HUDEP-2 (cell line): ENCODE data around the gene SPTAN1.

Source experiments
- DNase-seq, 76 experiments: peaks; one replicate each; lab custom pipeline; 2025; ENCODE audit not compliant: unreplicated experiment in 76 of 76; lab: John Stamatoyannopoulos, UW

The SPTAN1 gene

DNA sequence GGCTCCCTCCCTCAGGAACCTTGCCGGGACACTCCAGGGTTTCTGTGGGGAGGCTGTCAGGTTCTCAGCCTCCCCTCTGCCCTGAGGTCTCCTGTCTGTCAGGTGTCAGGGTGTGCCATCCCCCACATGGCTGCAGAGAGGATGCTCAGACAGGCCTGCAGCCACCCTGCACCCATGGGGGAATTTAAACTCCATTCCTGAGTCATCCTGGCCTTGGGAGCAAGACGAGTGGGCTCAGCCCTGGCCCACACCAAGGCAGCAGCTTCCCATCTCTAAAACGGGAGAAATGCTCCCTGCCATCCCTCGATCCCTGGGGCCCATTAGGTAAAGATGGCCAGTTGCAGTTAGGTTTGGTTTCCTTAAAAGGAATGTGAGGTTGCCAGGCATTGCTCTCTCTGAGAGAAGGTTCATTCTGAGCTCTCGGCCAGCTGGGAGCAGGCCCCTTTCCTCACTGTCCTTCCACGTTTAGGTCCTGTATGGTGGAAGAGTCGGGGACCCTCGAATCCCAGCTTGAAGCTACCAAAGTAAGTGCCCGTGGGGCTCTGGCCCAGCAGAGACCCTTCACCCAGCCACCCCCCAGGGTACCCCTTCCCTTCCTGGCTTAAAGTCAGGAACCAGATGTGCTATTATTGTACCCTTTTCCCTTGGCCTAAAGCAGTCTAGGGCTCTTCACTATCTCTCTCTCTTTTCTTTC is 77.6 kb downstream of the SPTAN1 start:
- DNase-seq: no peak

DNA sequence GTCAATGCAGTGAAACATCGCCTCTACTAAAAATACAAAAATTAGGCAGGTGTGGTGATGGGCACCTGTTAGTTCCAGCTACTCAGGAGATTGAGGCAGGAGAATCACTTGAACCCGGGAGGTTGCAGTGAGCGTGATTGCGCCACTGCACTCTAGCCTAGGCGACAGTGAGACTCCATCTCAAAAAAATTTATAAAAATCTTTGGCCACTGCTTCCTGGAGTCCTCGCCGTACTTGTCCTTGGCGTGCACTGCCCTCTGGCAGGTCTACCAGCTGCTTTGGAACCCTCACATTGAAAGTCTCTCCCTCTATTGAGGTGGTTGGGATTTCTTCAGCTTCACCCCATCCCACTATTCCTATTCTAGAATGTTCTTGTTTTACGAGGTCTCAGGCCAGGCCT is 79.2 kb downstream of the SPTAN1 start:
- DNase-seq: no peak

DNA sequence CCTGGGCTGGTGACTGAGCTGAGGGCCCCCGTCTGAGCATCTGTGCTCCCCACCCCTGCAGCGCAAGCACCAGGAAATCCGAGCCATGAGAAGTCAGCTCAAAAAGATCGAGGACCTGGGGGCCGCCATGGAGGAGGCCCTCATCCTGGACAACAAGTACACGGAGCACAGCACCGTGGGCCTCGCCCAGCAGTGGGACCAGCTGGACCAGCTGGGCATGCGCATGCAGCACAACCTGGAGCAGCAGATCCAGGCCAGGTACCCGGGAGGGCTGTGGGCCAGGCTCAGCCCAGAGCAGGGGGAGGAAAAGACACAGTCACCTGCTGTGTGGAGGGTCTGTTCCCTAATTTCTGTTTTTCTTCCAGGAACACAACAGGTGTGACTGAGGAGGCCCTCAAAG is 79.7 kb downstream of the SPTAN1 start:
- no peak for DNase-seq

DNA sequence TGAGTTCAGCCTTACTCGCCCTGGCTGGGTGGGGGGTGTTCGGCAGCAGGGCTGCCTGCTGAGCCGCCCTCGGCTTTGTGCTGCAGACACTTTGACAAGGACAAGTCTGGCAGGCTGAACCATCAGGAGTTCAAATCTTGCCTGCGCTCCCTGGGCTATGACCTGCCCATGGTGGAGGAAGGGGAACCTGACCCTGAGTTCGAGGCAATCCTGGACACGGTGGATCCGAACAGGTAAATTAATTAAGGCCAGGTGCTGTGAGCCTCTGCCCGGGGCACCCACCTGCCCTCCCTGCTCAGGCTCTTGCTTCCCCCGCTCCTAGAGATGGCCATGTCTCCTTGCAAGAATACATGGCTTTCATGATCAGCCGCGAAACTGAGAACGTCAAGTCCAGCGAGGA is 80.1 kb downstream of the SPTAN1 start:
- DNase-seq: no peak

DNA sequence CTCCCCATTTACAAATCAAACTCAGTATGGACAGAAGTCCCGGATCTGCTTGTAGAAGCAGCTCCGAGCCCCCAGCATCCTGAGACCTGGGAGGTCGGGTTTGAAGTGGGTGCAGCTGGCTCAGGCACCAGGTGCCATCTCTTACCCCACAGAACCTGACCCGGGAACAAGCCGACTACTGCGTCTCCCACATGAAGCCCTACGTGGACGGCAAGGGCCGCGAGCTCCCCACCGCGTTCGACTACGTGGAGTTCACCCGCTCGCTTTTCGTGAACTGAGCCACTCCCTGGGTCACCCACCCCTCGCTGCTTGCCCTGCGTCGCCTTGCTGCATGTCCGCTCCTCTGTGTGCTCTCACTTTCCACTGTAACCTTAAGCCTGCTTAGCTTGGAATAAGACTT is 80.7 kb downstream of the SPTAN1 start:
- DNase-seq: no peak

DNA sequence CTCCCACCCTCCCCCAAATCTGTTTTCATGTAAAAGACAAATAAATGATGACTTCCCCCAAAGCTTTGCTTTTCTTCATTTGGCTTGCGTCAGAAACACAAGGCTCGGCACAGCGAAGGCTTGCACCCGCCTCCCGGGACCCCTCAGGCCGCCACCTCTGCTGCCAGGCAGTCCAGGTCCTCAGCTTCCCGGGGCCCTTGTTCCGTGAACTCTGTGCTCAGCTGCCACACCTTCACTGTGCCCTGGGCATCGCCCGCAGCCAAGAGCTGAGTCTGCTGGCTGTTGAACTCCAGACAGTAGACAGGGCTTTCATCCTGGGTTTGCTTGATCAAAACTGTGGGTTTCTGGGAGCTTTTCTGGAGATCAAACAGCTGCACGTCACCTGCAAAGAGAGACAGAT is 81.2 kb downstream of the SPTAN1 start:
- DNase-seq: no peak

DNA sequence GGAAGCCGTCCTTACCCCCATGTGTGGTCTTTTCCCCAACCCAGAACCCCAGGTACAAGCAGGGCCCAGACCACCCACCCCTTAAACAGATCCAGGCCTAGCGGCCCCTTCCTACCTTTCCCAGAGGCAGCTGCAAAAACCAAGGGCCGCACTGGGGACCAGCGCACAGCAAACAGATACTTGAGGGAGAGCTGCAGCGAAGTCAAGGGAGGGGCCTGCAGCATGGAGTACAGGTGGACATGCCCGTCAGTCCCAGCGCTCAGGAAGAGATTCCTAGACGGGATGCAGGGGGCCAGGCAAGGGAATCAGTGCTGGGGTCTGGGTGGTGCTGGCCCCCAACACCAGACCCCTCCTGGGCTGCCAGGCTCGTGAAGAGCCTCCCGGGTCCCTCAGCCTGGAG is 81.7 kb downstream of the SPTAN1 start:
- DNase-seq: no peak

DNA sequence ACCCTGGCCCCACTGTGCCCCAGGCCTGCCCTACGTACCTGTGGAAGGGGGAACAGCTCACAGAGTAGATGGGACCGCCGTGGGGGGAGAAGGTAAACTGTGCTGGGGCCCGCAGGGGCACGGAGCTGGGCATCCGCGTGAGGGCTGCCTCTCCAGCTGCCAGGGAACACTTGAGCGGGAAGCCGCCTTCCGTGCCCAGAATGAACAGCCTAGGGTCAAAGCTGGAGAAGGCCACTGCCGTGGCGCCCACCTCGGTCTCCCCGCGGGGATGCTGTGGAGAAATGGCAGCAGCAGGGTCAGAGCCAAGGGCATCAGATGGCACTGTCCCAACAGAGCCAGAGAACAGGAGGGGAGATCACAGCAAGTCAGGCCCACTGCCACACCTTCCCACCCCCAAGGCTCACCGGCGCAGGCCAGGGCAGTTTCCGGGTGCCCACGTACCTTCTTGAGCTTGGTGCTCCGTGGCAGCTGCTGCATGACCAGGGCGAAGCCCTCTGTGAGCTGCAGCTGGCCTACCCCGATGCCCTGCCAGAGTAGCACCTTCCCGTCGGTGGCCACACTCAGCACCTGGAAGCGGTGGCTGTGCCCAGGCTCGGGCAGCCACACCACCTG is 82.4 kb downstream of the SPTAN1 start:
- DNase-seq: no peak

DNA sequence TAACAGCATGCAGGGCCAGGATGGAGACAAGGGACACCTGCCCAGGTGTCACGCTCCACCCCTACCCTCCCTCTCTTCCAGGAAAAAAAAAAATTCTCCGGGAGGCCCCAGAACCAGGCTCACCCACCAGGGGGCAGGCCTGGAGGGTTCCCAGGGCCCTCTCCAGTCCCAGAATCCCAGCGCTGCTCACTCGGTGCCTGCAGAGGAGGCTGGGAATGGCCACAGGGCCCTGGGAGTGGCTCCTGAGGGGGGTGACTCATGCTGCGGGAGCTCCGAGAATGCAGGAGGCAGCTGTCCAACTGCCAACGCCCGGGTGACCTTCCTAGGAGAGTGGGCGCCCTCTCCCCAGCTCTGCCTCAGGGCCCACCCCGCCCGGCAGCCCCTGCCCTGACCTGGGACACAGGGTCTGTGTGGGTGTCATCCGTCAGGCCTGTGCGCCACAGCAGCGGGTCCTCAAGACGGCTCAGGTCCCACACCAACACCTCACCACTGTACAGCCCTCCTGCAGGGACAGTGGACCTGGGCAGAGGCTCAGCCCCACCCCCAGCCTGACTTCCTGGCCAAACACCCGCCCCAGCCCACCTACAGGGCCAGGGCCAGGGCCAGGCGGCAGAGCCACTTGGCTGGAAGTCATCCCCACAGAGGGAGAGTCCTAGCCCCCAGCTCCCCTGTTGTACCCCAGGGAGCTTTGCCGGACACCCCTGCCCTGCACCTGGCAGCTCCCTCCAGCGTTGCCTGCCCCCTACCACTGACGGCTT is 83.1 kb downstream of the SPTAN1 start:
- peak in 11 of 76 experiments; percentile 5 to 30 (median 11) for DNase-seq

DNA sequence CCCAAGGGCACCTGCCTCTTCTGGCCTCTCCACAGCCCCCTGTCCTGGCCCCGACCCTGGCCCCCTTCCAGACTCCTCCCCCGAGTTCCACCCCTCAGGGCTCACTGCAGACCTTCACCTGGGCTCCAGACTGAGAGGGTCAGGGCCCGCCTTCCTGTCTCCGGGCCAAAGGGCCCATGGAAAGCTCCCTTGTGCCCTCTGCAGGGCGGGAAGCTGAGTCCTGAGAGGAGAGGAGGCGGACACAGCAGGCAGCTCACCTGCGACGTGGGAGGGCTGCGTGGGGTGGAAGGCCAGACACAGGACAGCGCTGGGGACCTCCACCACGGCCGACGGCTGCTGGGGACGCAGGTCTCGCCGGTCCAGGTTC is 83.6 kb downstream of the SPTAN1 start:
- no peak for DNase-seq

DNA sequence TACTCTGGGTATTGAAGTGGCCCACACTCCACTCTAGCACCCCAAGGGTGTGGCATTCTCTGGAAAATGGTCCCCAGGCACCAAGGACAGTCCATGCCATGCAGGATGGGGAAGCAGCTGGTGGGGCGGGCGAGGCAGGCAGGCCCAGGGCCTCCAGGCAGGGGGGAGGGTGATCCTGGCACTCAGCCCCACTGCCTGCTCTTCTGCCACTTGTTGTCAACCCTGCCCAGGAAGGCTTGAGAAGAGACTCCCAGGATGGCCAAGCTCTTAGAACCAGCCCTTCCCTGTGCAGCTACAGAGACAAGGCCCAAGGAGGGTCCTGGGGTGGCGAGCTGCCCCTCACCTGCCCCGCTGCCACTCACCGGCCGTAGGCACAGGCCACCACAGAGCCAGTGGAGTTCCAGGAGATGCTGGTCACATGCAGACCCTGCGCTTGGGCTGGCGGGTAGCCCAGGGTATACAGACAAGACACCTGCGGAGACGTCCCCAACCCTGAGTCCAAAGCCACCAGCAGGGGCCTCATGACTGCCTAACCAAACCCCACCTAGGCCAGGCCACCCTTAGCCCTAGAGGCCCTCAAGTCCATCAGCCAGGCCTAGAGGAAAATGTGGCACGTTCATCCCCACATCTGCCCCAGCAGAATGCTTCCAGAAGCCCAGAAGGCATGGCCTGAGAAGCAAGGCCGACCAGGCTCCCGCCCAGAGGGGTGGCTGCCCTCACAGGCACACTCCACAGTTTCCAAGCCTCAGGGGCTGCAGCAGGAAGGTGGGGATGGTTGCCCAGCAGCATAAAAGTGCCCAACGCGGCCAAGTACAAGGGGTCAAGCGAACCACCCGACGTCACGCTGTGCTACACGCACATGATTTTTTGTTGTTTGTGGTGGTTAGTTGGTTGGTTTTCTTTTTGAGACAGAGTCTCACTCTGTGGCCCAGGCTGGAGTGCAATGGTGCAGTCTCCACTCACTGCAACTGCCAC is 84.5 kb downstream of the SPTAN1 start:
- no peak for DNase-seq

DNA sequence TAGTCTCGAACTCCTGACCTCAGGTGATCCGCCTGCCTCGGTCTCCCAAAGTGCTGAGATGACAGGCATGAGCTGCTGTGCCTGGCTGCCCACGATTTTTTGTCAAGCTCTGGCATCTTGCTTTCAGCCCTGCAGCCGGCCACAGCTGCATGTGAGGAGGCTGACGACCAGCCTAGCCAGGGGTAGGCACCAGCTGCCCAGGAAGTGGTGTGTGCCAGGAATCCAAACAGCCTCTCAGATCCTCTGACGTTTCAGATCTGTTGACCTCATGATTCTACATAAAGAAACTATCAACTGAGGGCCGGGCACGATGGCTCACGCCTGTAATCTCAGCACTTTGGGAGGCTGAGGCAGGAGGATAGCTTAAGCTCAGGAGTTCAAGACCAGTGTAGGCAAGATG is 85.3 kb downstream of the SPTAN1 start:
- no peak for DNase-seq

DNA sequence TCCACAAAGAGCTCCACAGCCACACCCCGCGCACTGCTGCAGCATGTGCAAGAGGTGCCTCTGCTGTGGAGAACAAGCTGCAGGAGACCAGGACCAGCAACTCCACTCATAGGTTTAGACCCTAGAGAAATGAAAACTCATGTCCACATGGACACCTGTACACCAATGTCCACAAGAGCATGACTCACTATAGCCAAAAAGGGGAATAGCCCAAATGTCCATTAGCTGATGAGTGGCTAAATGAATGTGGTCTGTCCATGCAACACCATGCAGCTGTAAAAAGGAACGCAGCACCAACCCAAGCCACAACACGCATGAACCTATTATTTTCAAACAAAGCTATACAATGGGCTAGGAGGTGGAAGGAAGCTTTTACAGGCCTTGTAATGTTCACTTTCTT is 86.2 kb downstream of the SPTAN1 start:
- DNase-seq: no peak

DNA sequence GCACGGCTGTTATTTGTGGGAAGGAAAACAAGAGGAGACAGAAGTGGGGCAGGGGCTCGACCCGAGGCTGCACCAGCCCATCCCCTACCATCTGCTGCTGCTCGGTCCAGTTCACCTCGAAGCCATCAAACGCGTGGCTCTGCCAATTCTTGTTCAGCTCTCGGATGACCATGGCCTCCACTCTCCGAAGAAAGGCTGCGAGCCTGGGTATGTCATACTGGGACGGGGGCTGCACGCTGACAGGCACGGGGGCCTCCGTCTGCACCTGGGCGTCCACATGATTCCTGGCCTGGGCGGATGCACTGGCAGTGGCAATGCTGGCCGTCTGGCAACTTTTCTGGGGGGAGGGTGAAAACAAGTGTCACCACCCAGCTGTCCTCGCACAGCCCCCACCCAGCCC is 88.2 kb downstream of the SPTAN1 start:
- no peak for DNase-seq

DNA sequence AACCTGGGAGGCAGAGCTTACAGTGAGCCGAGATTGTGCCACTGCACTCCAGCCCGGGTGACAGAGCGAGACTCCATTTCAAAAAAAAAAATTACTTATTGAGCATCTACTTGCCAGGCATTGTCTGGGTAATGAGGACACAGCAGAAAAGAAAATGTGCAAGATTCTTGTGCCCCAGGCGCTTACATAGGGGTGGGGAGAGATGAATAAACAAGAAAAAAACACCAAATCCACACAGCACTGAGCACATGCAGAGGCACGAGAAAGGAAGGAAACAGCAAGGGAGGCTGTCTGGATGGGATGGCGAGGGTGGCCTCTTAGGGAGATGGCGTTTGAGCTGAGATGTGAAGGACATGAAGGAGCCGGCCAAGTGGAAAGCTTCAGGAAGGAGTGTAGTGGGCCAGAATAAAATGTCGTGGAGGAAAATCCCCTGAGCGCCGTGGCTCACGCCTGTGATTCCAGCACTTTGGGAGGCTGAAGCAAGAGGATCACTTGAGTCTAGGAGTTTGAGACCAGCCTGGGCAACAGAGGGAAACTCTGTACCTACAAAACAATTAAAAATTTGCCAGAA is 90.4 kb downstream of the SPTAN1 start:
- no peak for DNase-seq

DNA sequence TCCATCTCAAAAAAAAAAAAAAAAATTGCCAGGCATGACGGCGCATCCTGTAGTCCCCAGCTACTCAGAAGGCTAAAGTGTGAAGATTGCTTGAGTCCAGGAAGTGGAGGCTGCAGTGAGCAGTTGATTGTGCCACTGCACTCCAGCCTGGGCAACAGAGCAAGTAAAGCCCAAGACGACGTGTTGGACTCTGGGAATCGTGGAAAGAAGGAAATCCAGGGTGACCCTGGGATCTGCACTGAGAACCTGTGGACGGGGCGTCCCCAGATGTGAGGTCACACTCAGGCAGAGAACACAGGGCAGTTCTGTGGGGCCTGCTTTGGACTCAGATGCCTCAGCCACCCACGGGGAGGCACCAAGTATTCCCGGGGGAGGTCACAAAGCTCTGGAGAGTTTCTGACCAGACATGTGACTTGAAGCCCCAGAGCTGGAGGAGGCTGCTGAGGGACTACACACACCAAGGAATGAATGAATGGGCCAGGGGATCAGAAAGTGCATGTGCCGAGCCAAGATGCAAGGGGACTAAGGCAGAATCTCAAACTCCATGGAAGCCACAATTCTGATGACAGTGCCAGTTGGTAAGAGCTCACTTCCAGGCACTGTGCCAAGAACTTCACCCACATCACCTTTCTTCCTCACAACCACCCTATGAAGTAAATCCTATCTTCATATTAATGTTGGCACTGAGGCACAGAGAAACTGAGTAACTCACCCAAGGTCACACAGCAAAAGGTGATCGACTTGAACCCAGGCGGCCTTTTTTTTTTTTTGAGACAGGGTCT is 91.3 kb downstream of the SPTAN1 start:
- DNase-seq: peak in 5 of 76 experiments; percentile 7 to 19 (median 10)

DNA sequence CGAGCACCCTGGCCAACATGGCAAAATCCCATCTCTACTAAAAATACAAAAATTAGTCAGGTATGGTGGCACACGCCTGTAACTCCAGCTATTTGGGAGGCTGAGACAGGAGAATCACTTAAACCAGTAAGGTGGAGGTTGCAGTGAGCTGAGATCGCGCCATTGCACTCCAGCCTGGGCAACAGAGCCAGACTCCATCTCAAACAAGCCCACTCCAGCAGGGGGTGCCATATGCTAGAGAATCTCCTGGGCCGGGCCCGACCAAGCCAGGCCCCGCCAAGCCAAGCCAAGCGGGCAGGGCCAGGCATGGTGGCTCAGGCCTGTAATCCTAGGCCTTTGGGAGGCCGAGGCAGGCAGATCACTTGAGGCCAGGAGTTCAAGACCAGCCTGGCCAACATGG is 95.8 kb downstream of the SPTAN1 start:
- DNase-seq: peak in 33 of 76 experiments; percentile 2 to 56 (median 20)

DNA sequence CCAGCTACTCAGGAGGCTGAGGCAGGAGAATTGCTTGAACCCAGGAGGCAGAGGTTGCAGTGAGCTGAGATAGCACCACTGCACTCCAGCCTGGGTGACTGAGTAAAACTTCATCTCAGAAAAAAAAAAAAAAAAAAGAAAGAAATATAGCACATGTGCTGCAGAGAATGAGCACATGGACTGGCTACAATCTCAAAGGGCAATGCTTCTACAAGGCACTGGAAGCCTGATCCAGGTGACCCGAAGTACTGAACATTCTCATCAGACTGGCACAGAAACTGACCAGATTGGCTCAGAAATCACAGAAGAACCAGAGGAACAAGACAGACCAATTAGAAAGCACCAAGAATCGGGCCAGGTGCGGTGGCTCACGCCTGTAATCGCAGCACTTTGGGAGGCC is 99.4 kb downstream of the SPTAN1 start:
- DNase-seq: no peak

DNA sequence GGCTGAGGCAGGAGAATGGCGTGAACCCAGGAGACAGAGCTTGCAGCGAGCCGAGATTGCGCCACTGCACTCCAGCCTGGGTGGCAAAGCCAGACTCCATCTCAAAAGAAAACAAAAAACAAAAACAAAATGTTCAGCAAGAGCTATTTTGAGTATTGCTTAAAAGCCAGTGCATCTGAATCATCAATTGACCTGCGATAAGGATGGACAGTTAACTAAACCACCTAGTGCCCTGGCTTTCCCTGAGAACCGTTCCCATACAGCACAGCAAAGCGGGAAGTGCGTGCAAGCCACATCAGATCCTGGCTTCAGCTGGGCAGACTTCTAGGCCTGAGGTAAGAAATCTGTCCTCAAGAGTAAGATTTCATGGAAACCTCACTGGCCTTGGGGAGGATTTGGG is 101.5 kb downstream of the SPTAN1 start:
- no peak for DNase-seq

DNA sequence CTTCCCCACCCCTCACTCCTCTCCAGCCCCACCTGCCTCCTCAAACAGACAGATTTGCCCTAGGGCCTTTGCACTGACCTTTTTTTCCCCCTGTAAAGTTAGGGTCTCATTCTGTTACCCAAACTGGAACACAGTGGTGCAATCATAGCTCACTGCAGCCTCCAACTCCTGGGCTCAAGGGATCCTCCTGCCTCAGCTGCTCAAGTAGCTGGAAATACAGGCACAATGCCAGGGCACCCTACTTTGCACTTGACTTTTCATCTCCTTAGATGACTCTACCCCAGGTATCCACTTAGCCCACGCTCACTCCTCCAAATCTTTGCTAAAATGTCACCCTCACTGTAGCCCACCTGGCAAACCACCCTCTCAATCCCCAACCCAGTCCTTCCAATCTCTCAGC is 102.1 kb downstream of the SPTAN1 start:
- no peak for DNase-seq
